GM19239 (cell line): ENCODE data around the gene ZP1.

Experiments
- DNase-seq: peaks from one replicate; pipeline ENCODE4 v3.0.0; 2011; ENCODE audit warnings: low spot score; ENCODE audit not compliant: insufficient read length
- FAIRE-seq: peaks from 2 replicates; lab custom pipeline; 2011; peaks lifted over from hg19 to GRCh38; lab: Jason Lieb, UNC

ZP1 gene

DNA sequence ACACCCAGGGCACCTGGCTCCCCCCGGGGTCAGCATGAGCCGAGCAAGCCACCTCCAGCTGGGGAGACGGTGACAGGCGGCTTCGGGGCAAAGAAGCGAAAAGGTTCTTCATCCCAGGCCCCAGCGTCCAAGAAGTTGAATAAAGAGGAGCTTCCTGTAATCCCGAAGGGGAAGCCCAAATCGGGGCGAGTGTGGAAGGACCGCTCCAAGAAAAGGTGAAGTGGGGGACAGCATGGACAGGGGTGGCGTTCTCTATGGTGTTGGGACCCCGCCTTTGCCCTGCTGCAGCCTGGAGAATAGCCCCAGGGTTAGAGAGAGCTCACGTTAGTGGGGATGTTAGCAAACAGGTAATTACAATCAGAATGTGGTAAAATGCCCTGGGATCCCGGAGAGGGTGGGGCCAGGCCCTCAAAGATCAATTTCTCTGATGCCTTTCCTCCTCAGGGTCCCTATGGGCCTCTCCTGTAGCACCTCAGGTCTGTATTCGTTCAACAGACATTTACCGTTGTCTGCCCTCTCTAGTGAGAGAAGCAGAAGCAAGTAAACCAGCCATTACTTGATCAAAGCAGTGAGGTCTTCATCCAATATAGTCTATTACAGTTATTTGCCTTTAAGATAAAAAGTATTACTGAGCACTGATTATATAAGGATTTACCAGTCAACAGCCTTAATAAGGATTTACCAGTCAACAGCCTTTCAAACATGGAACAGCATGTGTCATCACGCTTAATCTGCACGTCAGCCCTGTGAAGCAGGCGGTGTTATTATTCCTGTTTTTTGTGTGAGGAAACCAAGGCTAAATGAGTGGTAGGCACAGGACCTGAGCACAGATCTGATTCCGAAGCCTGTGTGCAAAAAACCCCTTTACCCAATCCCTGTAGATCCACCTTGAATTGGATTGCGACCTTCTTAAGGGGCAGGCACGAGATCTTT is 24.4 kb upstream of the ZP1 start:
- DNase-seq (no peak), FAIRE-seq (no peak)

DNA sequence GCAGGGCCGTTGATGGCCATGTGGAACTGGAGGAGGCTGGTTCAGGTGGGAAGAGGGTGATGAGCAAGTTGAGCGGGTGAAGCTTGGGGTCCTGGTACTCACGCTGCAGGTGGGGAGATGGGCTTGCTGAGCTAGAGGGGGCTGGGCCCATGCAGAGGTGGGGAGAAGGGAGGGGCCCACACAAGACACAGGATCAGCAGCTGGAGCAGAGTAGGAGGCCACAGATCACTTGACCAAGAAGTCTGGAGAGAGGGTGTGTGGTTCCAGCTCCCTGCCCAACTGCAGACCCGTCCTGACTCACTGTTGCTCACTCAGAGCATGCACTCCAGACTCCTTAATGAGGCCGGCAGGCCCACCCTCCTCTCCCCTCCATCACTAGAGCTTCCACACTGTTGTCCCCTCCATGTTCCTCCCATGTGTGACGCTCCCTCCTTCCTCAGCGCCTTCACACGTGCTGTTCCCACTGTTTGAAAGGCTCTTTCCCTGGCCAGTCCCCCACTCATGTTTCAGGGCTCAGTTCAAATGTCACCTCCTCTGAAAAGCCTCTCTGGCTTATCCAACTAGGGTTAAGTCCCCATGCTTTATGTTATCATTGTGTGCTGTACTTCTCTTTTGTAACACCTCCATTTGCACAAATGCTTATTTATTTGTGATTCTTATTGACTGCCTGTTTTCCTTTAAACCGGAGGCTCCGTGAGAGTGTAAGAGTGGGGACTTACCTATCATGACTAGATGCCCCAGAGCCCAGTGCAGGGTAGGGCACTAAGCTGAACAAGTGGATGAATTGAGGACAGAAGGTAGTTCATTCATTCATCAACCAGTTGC is 23.1 kb upstream of the ZP1 start:
- DNase-seq (no peak), FAIRE-seq (no peak)

DNA sequence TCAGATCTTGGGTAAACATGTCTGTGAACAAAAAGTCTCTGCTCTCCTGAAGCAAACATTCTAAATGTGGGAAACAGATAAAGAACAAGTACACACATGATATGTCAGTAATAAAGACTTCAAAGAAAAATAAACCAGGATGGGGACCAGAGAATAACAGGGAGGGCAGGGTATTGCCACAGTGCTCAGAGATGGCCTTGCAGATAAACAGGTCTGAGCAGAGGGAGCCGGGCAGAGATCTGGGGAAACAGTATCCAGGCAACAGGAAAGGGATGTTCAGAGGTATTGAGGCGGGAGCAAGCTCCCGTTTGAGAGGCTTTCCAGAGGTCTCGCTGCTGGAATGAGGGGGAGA is 22.5 kb upstream of the ZP1 start:
- no peak for FAIRE-seq

DNA sequence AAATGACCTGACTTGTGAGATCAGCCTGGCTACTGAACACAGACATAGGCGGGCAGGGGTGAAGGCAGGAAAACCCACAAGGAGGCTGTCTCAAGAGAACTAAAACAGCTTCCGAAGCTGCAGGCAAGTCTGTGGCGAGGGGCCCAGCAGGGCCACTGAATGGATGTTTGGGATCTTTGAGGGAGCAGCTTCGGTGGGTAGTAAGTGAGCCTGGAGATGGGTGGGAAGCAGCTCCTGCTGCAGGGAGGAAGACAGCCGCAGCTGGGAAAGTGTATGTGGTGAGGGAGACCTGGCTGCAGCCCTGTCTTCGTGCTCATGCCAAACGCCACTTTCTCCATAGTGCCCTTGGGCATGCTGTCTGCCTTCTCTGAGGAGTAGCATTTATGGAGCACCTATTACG is 22.0 kb upstream of the ZP1 start:
- DNase-seq, result no peak
- FAIRE-seq, result no peak

More for the DNA sequence above, 22.5 kb upstream of the ZP1 start:
- no peak for DNase-seq

- DNase-seq, result no peak
- no peak for FAIRE-seq
These were observed 20.1 kb upstream of the ZP1 start for GRCh38 chr11:60847281-60847680.

DNA sequence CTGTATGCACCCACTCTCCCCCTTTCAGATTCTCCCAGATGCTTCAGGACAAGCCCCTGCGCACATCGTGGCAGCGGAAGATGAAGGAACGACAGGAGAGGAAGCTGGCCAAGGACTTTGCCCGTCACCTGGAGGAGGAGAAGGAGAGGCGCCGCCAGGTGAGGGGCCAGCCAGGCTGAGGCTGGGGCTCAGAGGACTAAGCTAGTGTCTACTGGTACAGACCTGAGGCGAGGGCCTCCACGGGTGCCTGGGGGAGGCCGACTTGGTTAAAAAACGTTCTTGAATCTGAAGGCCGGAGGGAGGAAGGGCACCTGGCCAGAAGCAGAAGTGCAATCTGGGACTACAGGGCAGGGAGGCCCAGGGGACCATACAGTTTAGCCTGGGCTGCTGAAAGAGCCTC is 19.4 kb upstream of the ZP1 start:
- DNase-seq (no peak), FAIRE-seq (no peak)

- DNase-seq (no peak), FAIRE-seq (no peak)
These were observed 18.6 kb upstream of the ZP1 start for GRCh38 chr11:60848714-60849151.

GRCh38 chr11:60849641-60850520 is 17.5 kb upstream of the ZP1 start:
- DNase-seq, result no peak
- no peak for FAIRE-seq

DNA sequence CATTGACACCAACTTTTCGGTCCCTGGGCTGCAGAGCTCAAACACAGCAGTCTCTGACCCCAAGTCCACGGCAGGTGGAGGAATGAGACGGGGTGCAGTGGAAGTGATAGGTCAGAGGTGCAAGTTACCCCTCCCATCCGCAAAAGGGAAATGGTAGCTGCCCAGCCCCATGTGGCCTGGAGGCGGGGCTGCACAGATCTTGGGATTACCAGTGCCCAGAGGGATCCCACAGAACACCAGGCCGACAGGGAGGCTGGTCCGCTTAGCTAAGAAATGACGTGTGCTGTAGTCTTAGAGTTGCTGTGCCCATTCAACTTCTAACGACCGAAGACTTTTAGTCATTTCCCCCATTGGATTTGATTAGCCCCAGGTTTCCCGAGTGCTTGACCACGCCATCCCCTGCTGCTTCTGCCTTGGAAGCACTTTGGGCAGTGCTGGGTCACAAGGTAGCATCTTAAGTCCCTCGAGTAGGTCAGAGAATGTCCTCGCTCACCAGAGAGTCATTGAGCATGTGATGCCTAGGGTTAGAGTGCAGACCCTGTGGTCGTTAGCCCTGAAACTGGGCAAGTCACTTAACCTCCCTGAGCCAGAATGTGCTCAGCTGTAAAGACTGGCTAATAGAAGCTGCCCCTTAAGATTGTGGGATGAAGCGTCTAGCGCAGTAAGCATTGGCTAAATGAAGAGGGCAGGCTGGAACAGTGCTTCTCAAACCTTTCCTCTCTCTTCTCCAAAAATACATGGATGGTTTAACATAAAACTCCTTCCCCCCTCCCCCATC is 15.8 kb upstream of the ZP1 start:
- DNase-seq (no peak), FAIRE-seq (no peak)

- DNase-seq, result no peak
- no peak for FAIRE-seq
These were observed 15.0 kb upstream of the ZP1 start for GRCh38 chr11:60852117-60852981.

DNA sequence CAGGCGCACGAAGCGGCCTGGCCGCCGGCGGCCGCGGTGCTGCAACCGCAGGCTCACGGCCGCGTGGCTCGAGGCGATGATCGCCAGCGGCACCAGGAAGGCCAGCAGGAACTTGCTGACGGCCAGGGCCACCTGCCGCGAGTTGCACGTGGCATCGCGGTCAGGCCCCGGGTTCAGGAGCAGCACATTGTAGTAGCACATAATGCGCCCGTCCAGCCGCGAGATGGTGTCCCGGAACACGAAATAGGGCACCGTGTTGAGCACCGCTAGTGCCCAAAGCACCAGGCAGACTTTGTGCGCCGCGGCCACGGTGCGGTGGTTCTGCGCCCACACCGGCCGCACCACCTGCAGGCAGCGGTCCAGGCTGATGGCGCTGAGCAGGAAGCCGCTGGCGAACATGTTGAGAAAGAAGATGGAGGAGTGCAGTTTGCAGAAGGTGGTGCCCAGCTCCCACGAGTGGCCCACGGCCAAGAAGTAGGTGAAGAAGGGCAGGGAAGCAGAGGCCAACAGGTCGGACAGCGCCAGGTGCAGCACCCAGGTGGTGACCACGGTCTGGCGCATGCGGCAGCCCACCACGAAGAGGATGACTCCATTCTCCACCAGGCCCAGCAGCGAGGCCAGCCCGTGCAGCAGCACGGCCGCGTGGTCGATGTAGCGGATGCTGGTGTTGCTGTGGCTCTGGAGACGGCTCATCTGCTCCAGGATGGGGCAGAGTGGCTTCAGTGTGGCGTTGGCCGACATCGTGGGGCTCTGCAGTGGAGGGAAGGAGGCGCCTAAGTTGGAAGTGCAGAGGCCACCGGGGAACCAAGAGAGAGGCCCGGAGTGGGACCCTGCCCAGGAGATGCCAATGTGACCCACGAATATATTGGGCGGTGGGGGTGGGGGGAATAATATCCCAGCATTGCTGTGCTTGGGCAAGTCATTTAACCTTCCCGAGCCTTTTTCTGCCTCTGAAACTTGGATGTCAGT is 14.1 kb upstream of the ZP1 start:
- FAIRE-seq (no peak), DNase-seq (no peak)

GRCh38 chr11:60854140-60854846 is 13.0 kb upstream of the ZP1 start:
- no peak for FAIRE-seq
- no peak for DNase-seq

DNA sequence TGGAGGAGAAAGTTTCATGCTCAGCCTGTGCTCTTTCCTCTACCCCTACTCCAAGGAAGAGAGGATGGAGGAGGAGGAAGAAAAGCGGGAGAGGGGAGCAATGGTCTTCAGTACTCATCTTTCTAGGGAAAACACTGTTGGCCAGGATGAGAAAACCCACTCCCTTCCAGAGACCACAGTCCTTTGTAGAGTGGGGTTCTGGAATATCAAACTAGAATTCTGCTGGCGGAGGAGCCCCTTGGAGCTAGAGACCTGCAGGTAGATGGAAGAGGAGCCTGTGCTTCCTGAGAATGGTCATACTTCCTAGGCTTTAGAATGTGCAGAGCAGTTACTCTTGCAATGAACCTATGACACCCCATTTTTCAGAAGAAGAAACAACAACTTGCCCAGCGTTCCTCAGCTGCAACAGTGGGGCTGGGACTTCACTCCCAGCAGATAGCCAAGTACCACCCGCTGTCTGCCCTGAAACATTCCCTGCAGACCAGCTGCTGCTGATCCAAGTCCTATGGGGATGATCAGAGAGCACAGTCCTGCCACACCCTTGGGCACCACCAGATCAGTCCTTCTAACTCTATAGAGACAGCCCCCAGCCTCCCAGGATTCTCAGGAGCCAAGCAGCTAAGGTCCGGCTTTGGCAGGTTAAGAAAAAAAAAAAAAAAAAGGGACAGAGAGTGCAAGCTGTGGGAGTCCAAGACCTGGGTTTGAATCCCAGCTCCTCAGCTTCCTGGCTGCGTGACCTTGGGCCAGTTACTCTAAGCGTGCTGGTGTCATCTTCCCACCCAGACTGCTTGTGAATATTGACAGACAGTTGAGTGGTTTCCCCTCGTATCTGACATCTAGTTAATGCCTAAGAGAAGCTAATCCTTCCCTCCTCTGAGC is 12.3 kb upstream of the ZP1 start:
- DNase-seq (no peak), FAIRE-seq (no peak)

GRCh38 chr11:60855726-60856633 is 11.4 kb upstream of the ZP1 start, which contains the start of gene PTGDR2:
PTGDR2 (minus strand) TSS chr11:60855950; CDS start chr11:60853722, 2,228 bp downstream.
- no peak for DNase-seq
- FAIRE-seq, result no peak
